ENCODE results near the gene ARHGEF2. TPM values are rescaled to one million over a fixed set of nuclear protein-coding genes. Genes with fewer than 3 reads are reported as not detected.

ARHGEF2 gene
- polyA plus RNA-seq, 3 donors: 15.4 to 271 (median 18.6) TPM

DNA sequence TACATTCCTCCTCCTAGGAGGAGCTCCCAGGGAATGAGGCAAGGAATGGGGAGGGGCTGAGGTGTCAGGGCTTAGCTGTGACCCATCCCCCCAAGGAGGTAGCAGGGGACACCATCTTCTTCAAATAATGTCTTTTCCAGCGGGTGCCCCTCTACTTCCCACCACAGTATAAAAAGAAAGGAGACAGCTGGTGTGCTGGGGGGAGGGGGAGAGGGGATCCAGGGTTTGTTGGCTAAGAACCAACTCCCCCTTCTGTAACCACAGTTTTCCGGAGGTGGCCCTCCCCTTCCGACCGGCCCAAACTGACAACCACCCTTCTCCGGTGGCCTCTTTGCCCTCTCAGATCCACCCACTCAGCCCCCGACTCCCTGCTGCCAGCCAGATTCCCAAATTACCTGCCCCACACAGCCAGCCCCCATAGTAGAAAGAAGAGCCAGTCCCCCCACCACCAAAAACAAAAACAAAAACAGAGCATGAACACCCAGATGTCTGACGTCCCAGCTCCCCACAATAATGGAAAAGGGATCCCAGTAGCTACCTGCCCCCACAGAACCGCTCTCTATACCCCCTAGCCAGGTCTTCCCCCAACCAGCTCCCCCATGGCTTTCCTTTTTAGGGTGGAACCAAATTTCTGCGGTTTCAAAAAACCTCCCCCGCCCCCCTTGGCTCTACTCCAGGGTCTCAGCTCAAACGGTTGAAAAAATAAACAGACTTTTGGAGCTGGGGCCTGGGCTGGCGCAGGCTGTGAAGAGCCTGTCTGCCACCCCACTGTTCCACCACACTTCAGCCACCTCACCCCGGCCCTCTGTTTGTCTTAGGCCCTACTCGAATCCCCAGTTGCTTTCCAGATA lies 2.1 kb downstream of the ARHGEF2 start:
- peak overlapping the region; percentile 91 to 99 (median 96) for H3K27ac Mint-ChIP-seq
- TF ChIP-seq, protein P1, sequence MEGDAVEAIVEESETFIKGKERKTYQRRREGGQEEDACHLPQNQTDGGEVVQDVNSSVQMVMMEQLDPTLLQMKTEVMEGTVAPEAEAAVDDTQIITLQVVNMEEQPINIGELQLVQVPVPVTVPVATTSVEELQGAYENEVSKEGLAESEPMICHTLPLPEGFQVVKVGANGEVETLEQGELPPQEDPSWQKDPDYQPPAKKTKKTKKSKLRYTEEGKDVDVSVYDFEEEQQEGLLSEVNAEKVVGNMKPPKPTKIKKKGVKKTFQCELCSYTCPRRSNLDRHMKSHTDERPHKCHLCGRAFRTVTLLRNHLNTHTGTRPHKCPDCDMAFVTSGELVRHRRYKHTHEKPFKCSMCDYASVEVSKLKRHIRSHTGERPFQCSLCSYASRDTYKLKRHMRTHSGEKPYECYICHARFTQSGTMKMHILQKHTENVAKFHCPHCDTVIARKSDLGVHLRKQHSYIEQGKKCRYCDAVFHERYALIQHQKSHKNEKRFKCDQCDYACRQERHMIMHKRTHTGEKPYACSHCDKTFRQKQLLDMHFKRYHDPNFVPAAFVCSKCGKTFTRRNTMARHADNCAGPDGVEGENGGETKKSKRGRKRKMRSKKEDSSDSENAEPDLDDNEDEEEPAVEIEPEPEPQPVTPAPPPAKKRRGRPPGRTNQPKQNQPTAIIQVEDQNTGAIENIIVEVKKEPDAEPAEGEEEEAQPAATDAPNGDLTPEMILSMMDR (IDR thresholded peaks at IDR 0.05): no peak
- H3K9ac ChIP-seq (ENCODE audit: insufficient read depth, low read length, poor library complexity, severe bottlenecking): peak overlapping the region; percentile 99
- peaks cover 70% of the 10 kb centered on the region for H3K4me1 Mint-ChIP-seq
- H3K9me3 ChIP-seq (replicated peaks in 1 of 2; ENCODE audit: control insufficient read depth in 1 of 2, insufficient read depth in 1 of 2, low read length in 2 of 2): no peaks in the 10 kb centered on the region
- peak overlapping the region; percentile 93 to 96 (median 94) for H3K4me3 ChIP-seq (replicated peaks in 1 of 3; ENCODE audit: low read depth in 2 of 3, low read length in 3 of 3)
- peak overlapping the region; percentile 96 for H3K4me2 ChIP-seq (replicated peaks; ENCODE audit: extremely low read depth, low read length, poor library complexity, severe bottlenecking)
- peaks cover 38 to 49% of the 10 kb centered on the region in 2 donors for H3K36me3 Mint-ChIP-seq
- WGBS (ENCODE audit: insufficient coverage): 0% methylated on average over 10 of the region's 14 CpGs
- H3K4me3 Mint-ChIP-seq: peak overlapping the region; percentile 96 to 98
- intact Hi-C loops (cut with micrococcal nuclease): loop anchor here in 1 of 2 donors (2.0 kb wide), 1 partner anchor 13 kb away; no protein-coding TSS in a partner anchor
- peaks cover 97% of the 10 kb centered on the region for H3K79me2 ChIP-seq (ENCODE audit: insufficient read depth, low read length)
- no peaks in the 10 kb centered on the region for H3K27me3 ChIP-seq (ENCODE audit: control insufficient read depth in 2 of 2, insufficient read depth in 2 of 2, low read length in 2 of 2)
- peaks cover 13 to 22% of the 10 kb centered on the region in 2 donors for H3K36me3 ChIP-seq (replicated peaks in 1 of 2; ENCODE audit: control insufficient read depth in 1 of 2, insufficient read depth in 2 of 2, low read length in 2 of 2)
- peaks cover 76% of the 10 kb centered on the region for H4K20me1 ChIP-seq (ENCODE audit: insufficient read depth, low read length)
- H3K9me3 Mint-ChIP-seq: no peaks in the 10 kb centered on the region
- peaks cover 73 to 87% of the 10 kb centered on the region in 2 donors for H3K4me1 ChIP-seq (ENCODE audit: control insufficient read depth in 1 of 2, insufficient read depth in 2 of 2, low read length in 2 of 2)
- no peak overlapping the region for H2AFZ ChIP-seq (ENCODE audit: insufficient read depth, low read depth, low read length, poor library complexity, severe bottlenecking)
- no peak for DNase-seq
- peak overlapping the region; percentile 81 to 97 for H3K27ac ChIP-seq (ENCODE audit: low read depth in 1 of 2, low read length in 2 of 2)
- peaks cover 0 to 8% (median 1%) of the 10 kb centered on the region in 3 donors for H3K27me3 Mint-ChIP-seq (ENCODE audit: low read depth in 3 of 3)

DNA sequence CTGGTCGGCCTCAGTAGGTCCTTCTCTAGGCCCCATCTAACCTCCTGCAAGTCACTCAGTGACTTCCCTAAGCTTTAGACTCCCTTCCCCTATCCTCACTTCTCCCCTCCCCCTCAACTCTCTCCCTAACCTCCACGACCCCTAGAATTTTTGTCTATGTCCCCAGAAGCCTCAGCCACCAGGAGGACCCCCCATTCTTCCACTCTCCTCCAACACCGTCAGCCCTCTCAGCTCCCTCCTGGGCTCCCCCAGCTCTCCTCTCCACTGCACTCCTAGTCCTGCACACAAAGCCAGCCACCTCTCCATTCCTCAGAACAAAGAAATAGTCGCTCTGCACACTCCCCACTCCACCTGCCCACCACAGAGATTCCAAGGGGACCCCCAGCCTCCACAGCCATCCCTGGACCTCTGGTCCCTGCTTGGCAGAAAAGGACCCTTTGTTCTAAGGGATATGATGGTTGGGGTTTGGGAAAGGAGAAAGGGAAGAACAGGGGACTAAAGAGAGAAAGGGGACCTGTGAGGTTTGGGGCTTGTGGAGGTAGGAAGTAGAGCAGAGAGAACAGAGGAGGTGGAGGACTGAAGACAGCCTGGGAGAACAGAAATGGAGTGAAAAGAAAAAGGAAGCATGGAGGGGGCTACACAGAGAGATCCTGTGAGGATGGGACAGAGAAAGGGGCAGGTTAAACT lies 2.8 kb downstream of the ARHGEF2 start:
- Mint-ChIP-seq H3K9me3 (no peaks in the 10 kb centered on the region), H3K4me3 (peak overlapping the region; percentile 96 to 98), H3K27ac (peak overlapping the region; percentile 91 to 99 (median 96)), H3K4me1 (peaks cover 70% of the 10 kb centered on the region), H3K27me3 (ENCODE audit: low read depth in 3 of 3) (peaks cover 0 to 8% (median 0%) of the 10 kb centered on the region in 3 donors), H3K36me3 (peaks cover 38 to 46% of the 10 kb centered on the region in 2 donors)
- no peak overlapping the region for H2AFZ ChIP-seq (ENCODE audit: insufficient read depth, low read depth, low read length, poor library complexity, severe bottlenecking)
- WGBS (ENCODE audit: insufficient coverage): 3% methylated on average over 4 of the region's 4 CpGs
- peaks cover 13 to 22% of the 10 kb centered on the region in 2 donors for H3K36me3 ChIP-seq (replicated peaks in 1 of 2; ENCODE audit: control insufficient read depth in 1 of 2, insufficient read depth in 2 of 2, low read length in 2 of 2)
- H3K4me3 ChIP-seq (replicated peaks in 1 of 3; ENCODE audit: low read depth in 2 of 3, low read length in 3 of 3): peak overlapping the region; percentile 93 to 96 (median 94)
- H4K20me1 ChIP-seq (ENCODE audit: insufficient read depth, low read length): peaks cover 82% of the 10 kb centered on the region
- H3K9ac ChIP-seq (ENCODE audit: insufficient read depth, low read length, poor library complexity, severe bottlenecking): peak overlapping the region; percentile 99
- no peaks in the 10 kb centered on the region for H3K27me3 ChIP-seq (ENCODE audit: control insufficient read depth in 2 of 2, insufficient read depth in 2 of 2, low read length in 2 of 2)
- peak overlapping the region; percentile 96 for H3K4me2 ChIP-seq (replicated peaks; ENCODE audit: extremely low read depth, low read length, poor library complexity, severe bottlenecking)
- H3K79me2 ChIP-seq (ENCODE audit: insufficient read depth, low read length): peaks cover 99% of the 10 kb centered on the region
- peaks cover 73 to 87% of the 10 kb centered on the region in 2 donors for H3K4me1 ChIP-seq (ENCODE audit: control insufficient read depth in 1 of 2, insufficient read depth in 2 of 2, low read length in 2 of 2)
- TF ChIP-seq, protein P1 (IDR thresholded peaks at IDR 0.05): no peak
- intact Hi-C loops (cut with micrococcal nuclease): loop anchor here in 1 of 2 donors (2.0 kb wide), 1 partner anchor 13 kb away; no protein-coding TSS in a partner anchor
- DNase-seq: peak in 1 of 3 donors; percentile 36
- peak overlapping the region; percentile 81 to 97 for H3K27ac ChIP-seq (ENCODE audit: low read depth in 1 of 2, low read length in 2 of 2)
- no peaks in the 10 kb centered on the region for H3K9me3 ChIP-seq (replicated peaks in 1 of 2; ENCODE audit: control insufficient read depth in 1 of 2, insufficient read depth in 1 of 2, low read length in 2 of 2)
